ENCODE results near the gene MPDZ.

GRCh38 chr9:13186091-13186490 is 93.4 kb downstream of the MPDZ start:
- no peak for TF ChIP-seq POLR2AphosphoS5 (IDR thresholded peaks at IDR 0.05)
- no peak for TF ChIP-seq CTCF (IDR thresholded peaks at IDR 0.05)
- no peak for TF ChIP-seq POLR2A (IDR thresholded peaks at IDR 0.05; ENCODE audit: low read depth)

Measured in esophagus muscularis mucosa (tissue), 3 donors.